WI38 (cell line): Measurements from ENCODE around the gene STK24.

Experiments
- H3K4me3 ChIP-seq: 2 replicates; pipeline ENCODE4 v1.5.1; 2011; ENCODE audit warnings: low read depth, mild to moderate bottlenecking, control low read depth, low read length
- TF ChIP-seq, protein P1 (sequence below): IDR thresholded peaks from 2 replicates; pipeline ENCODE4 v1.5.1; 2012; ENCODE audit warnings: low read depth, mild to moderate bottlenecking, control low read depth, low read length

The STK24 gene

DNA sequence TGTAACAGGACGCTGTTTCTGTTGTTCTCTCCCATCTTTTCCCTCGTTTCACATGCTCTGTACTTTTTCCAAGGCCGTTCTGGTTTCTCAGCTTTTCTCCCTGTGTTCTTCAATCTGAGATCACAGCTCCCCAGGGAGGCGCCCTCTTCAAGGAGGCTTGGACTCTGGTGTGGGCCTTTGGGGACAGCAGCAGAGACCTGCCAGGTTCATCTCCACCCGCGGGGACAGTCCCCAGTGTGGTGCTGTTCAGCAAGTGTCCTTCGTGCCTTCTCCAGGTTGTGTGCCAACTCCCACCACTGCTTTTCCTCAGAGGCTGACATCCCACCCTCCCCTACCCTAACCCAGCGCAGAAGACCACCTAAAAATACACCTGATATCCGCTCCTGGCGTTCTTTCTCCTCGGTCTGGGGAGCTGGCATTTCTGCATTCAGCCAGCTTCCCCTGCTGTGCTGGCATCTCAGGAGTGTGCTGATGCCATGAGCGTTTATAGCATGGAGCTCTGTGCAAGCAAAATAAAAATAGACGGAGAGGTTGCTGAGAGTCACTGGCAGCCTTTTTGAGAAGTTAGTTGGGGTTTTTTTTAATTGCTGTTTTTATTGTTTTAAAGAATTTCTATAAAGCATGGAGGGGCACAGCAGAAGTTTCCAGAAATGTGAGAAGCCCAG, 149.4 kb downstream of the STK24 start:
- H3K4me3 ChIP-seq, result no peak overlapping the region
- TF ChIP-seq, protein P1, sequence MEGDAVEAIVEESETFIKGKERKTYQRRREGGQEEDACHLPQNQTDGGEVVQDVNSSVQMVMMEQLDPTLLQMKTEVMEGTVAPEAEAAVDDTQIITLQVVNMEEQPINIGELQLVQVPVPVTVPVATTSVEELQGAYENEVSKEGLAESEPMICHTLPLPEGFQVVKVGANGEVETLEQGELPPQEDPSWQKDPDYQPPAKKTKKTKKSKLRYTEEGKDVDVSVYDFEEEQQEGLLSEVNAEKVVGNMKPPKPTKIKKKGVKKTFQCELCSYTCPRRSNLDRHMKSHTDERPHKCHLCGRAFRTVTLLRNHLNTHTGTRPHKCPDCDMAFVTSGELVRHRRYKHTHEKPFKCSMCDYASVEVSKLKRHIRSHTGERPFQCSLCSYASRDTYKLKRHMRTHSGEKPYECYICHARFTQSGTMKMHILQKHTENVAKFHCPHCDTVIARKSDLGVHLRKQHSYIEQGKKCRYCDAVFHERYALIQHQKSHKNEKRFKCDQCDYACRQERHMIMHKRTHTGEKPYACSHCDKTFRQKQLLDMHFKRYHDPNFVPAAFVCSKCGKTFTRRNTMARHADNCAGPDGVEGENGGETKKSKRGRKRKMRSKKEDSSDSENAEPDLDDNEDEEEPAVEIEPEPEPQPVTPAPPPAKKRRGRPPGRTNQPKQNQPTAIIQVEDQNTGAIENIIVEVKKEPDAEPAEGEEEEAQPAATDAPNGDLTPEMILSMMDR, result no peak

DNA sequence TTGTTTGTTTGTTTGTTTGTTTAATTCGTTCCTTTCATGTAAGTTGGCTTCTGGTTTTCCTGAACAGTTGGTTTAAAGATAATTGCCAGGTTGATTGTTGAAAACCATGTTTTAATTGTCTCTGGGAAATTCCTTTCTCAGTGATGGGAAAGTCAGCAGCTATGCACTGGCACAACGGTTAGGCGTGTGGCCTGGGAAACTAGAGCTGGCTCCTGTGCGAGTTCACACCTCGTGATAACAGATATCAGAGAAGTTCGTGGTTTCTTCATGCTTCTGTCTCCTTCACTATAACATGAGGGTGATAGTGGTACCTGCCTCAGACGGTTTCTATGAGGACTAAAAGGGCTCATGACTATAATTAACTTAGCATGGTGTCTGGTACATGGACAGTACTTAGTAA, 153.5 kb downstream of the STK24 start:
- no peak overlapping the region for H3K4me3 ChIP-seq
- TF ChIP-seq, protein P1, result no peak

DNA sequence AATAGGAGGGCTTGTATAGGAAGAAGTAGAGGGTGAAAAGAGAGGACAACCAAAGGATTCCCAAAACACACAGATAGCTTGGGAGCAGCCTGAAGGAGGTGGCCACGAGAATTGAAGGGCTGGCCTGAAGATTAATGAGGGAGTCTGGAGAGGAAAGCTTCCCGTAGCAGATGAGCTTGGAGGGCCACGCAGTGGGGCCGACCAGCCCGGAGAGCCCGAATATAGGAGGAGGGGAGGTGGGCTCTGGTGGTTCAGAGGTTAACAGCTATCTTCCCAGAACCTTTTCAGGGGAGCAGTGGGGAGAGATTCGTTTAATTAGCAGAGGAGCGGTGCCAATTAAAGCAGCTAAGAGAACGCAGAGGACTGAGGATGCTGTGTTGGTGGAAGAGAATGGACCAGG, 154.9 kb downstream of the STK24 start:
- H3K4me3 ChIP-seq, result no peak overlapping the region
- TF ChIP-seq, protein P1, result no peak

DNA sequence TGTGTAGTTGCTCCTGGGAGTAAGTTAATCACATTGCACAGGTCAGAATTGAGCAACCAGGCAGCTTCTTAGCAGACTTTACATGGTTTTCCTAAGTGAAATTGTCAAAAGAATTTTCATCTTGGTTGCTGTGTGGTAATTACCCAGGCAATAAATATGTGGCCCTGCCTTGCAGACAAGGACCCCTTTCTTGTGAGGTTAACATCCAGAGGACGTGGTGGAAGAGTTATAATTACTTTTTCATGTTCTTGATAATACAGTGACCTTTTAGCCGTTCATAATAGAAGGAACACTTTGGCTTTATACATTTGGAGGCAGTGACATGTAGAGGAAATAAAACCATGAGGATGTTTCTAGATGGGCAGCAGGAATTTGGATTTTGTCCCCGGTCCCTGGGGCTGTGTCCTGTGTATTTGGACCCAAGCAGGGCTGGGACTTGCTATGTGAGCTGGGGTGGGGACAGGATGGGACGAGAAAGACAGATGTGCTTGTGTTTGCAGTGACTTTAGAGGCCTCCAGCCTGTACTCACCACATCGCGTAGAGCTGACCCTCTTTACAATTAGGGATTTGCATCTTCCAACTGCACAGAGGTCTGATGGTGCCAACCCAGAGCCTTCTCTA, 156.2 kb downstream of the STK24 start:
- TF ChIP-seq, protein P1, result no peak
- H3K4me3 ChIP-seq, result no peak overlapping the region

DNA sequence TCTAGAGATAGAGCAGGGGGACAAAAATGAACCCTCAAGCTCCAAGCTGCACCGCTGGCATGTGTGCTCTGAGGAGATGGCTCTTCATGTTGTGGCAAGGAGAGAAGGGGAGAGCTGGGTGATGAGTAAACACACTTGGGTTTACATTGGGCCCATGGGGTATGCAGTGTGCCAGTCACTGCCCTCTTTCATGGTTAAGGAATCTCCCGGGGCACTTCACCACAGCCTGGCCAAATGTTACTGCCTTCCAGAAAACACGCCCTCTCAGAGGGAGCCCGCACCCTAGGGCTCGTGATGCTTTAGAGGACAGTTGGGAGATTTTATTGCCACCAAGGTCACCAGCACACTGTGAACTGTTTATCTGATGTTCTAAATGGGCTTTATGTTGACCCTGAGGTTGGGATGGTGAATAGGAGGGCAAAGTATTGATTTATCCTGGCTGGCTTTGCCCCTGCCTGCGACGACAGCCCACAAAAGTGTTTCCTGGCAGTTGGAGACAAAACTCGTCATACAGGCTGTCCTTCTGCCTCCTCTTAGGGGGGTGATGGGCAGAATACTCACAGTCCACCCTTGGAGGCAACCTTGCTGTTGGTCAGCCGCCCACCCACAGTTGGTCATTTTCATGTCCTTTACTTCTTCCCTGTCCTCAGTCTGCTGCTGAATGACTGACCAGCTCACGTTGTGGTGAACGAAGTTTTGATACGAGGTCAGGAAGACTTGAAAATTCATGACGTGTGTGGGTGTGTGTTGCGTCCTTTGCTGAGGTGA, 156.9 kb downstream of the STK24 start:
- no peak overlapping the region for H3K4me3 ChIP-seq
- TF ChIP-seq, protein P1, result no peak

DNA sequence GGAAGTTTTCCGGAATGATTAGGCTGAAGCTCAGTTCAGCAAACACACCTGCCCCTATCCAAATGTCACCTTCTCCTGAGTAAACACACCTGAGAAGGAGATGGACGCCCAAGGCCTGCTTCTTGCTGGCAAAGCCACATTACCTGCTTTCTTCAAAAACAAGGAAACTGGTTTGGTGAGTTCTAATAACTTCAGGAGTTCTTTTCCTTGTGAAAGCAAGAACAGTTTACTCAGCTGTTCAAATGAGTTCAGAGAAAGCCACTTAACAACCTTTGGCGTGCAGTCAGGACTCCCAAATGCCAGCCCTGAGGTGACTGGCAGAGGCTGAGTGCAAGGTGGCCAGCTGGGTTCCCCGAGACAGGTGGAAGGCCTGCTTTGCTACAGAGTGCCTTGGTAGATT, 160.5 kb downstream of the STK24 start:
- H3K4me3 ChIP-seq, result no peak overlapping the region
- TF ChIP-seq, protein P1, result no peak
